ENCODE measurements around the gene WDR4. TPM values are rescaled to one million over a fixed set of nuclear protein-coding genes. Genes with fewer than 3 reads are reported as not detected.

WDR4 gene
- total and polyA plus RNA-seq, 9 of the 15 experiments (the other 6 are each of a cell fraction or from before 2014, with no cell fraction given), result 5.4 to 95.4 (median 32.1) TPM

DNA sequence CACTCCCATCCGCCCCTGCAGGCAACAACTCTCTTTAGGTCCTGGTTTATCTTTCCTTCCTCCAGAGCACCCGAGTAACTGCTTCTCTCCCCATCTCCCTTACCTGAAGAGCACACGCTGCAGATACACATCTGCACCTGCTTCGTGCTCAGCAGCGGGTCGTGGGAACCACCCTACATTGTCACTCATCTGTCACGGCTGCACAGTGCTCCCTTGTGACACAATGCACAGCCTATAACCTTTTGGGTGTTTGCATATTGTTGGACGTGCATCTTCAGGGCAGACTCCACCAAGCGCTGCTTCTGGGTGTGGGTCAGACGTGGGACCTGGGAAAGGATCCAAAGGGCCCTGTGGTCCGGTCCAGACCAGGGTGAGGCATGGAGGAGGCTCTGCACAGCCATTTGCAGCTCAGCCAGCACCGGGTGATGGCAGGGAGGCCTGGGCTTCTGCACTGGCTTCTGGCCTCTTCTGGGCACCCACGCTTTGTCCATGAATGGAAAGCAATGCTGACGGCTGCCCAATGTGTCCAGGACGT, 42.5 kb downstream of the WDR4 start:
- H3K9me3 ChIP-seq (replicated peaks; ENCODE audit: control insufficient read depth, insufficient read depth, low read depth, low read length), result no peaks in the 10 kb centered on the region; the same call in 1 of the 2 replicates
- WGBS (ENCODE audit: insufficient coverage, low coverage, missing lambda C conversion rate), result 45% methylated on average over 15 of the region's 15 CpGs
- no peak overlapping the region for H3K4me2 ChIP-seq (ENCODE audit: insufficient read depth, low read length)
- H4K20me1 ChIP-seq (replicated peaks; ENCODE audit: control insufficient read depth, insufficient read depth, low read length), result peaks cover 32% of the 10 kb centered on the region; the same call in 1 of the 2 replicates
- no TSS peak for BruUV-seq (replicated peaks)
- H3K9me1 ChIP-seq (ENCODE audit: control insufficient read depth, insufficient read depth, low read length), result no peaks in the 10 kb centered on the region
- intact Hi-C loops (cut with micrococcal nuclease) (no loop called here), in situ Hi-C loops (cut with MboI) (no loop called here)
- peaks cover 0 to 20% of the 10 kb centered on the region in 2 experiments; a peak in 3 of 5 replicates for H3K4me1 ChIP-seq (replicated peaks in 1 of 2; ENCODE audit: control insufficient read depth in 2 of 2, insufficient read depth in 2 of 2, low read length in 2 of 2)
- CTCF ChIA-PET (ENCODE audit: low intra/inter-chr PET ratio), result no interaction called here
- peak; percentile 2; the same call in 2 of the 3 replicates for ATAC-seq
- no peak overlapping the region for H3K27ac ChIP-seq (ENCODE audit: extremely low read depth, low read depth, low read length)
- POLR2A ChIA-PET, result interaction anchor here (0.8 kb wide), 1 partner anchor 39 kb away, joined by 4 read pairs; no protein-coding TSS in a partner anchor
- H2AFZ ChIP-seq (ENCODE audit: low read depth, low read length), result no peak overlapping the region
- H3K9ac ChIP-seq (ENCODE audit: insufficient read depth in 1 of 2, low read depth in 2 of 2, low read length in 2 of 2), result peak overlapping the region in 1 of 2 experiments; percentile 38; a peak in 1 of 4 replicates
- TF ChIP-seq, protein P1, sequence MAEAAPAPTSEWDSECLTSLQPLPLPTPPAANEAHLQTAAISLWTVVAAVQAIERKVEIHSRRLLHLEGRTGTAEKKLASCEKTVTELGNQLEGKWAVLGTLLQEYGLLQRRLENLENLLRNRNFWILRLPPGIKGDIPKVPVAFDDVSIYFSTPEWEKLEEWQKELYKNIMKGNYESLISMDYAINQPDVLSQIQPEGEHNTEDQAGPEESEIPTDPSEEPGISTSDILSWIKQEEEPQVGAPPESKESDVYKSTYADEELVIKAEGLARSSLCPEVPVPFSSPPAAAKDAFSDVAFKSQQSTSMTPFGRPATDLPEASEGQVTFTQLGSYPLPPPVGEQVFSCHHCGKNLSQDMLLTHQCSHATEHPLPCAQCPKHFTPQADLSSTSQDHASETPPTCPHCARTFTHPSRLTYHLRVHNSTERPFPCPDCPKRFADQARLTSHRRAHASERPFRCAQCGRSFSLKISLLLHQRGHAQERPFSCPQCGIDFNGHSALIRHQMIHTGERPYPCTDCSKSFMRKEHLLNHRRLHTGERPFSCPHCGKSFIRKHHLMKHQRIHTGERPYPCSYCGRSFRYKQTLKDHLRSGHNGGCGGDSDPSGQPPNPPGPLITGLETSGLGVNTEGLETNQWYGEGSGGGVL (CRISPR knock-in tag; IDR thresholded peaks at IDR 0.05), result no peak
- TF ChIP-seq FOSL1 (tag; conservative IDR thresholded peaks at IDR 0.05) (no peak), POLR2AphosphoS2 (IDR thresholded peaks at IDR 0.05; ENCODE audit: low read length) (0 out of 2 replicates have a peak, but pooled peaks have one; percentile 66), EWSR1 (IDR thresholded peaks at IDR 0.05; ENCODE audit: borderline replicate concordance, low read depth, partially characterized antibody) (no peak), POLR2A (conservative IDR thresholded peaks at IDR 0.05) (peak; percentile 46), MYNN (IDR thresholded peaks at IDR 0.05) (0 out of 2 replicates have a peak, but pooled peaks have one; percentile 30), MYNN (CRISPR knock-in tag; IDR thresholded peaks at IDR 0.05) (no peak), TOE1 (IDR thresholded peaks at IDR 0.05; ENCODE audit: borderline replicate concordance) (no peak), TOE1 (CRISPR knock-in tag; IDR thresholded peaks at IDR 0.05; ENCODE audit: borderline replicate concordance, low read depth) (no peak), POLR2B (IDR thresholded peaks at IDR 0.05; ENCODE audit: low read depth, partially characterized antibody) (peak; percentile 10), MEF2D (tag; conservative IDR thresholded peaks at IDR 0.05; ENCODE audit: low read depth) (no peak), POLR2G (IDR thresholded peaks at IDR 0.05; ENCODE audit: low read depth, low read length) (peak; percentile 28; the same call in 1 of the 2 replicates), SUPT5H (IDR thresholded peaks at IDR 0.05) (peak; percentile 56; the same call in 1 of the 2 replicates)
- TF ChIP-seq, protein P2, sequence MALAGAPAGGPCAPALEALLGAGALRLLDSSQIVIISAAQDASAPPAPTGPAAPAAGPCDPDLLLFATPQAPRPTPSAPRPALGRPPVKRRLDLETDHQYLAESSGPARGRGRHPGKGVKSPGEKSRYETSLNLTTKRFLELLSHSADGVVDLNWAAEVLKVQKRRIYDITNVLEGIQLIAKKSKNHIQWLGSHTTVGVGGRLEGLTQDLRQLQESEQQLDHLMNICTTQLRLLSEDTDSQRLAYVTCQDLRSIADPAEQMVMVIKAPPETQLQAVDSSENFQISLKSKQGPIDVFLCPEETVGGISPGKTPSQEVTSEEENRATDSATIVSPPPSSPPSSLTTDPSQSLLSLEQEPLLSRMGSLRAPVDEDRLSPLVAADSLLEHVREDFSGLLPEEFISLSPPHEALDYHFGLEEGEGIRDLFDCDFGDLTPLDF (CRISPR knock-in tag; IDR thresholded peaks at IDR 0.05), result no peak
- no peak for FAIRE-seq
- H3K79me2 ChIP-seq (ENCODE audit: control insufficient read depth, insufficient read depth, low read length), result no peaks in the 10 kb centered on the region
- peaks cover 30% of the 10 kb centered on the region for H3K36me3 ChIP-seq (ENCODE audit: control insufficient read depth, insufficient read depth, low read length)
- H3K4me3 ChIP-seq, result no peak overlapping the region
- peak in 2 of 4 experiments; percentile 26 to 28 for DNase-seq (ENCODE audit: extremely low read depth in 1 of 4, low spot score in 3 of 4)
- H3K27me3 ChIP-seq (ENCODE audit: control insufficient read depth in 2 of 2, insufficient read depth in 2 of 2, low read length in 2 of 2), result no peaks in the 10 kb centered on the region
